Endothelial cell of hepatic sinusoid (primary cell): ENCODE data around the gene EVC2.

Experiments used
- in situ Hi-C: cut with HindIII; loops from 2 replicates; pipeline ENCODE4 v1.10.0; 2017; ENCODE audit warnings: low sequenced_read_pairs

EVC2 gene

DNA sequence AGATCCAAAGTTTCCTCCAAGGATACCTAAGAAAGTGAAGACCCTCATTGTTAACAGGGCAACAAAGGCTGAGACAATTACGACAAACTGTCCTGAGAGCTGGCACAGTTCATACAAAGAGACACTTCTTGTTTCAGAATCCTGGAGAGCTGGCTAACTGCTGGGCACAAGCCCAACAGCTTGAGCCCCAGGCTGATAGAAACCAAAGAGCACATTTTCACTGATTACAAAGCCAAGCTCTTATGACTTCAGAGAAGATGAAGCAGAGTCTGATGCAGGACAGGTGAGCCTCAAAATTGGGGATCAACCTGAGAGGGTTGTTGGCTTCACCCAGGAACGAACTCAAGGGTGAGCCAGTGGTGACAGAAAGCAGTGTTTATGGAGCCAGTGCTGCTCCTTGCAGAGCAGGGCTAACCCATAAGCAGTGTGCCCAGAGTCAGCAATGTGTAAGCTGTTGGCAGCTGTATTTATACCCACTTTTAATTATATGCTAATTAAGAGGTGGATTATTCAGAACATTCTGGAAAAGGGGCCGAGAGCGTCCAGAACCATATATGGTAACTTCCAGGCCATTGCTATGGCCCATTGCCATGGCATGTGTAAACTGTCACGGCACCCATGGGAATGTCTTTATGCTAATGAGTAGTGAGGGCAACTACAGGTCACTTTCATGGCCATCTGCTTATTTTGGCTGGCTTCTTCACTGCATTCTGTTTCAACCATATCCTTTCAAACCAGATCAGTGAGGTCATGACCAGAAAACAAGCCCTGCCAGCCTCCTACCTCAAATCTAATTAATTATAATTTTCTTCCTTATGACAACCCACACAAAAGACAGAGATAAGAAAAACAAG lies 183.7 kb downstream of the EVC2 start:
- in situ Hi-C loops, result loop anchor here (5.0 kb wide), 1 partner anchor 68 kb away; no protein-coding TSS in a partner anchor

GRCh38 chr4:5517372-5517771 lies 191.0 kb downstream of the EVC2 start:
- in situ Hi-C loops, result no loop called here

GRCh38 chr4:5515646-5516045 lies 192.7 kb downstream of the EVC2 start:
- in situ Hi-C loops, result no loop called here
